HG03469 (cell line): ENCODE data around the gene KIF5A.

Experiments used
- ATAC-seq: cut with Tn5 transposase; IDR thresholded peaks from one replicate; pipeline ENCODE4 v1.9.1; 2021; ENCODE audit warnings: mild to moderate bottlenecking, moderate library complexity, moderate number of reproducible peaks; ENCODE audit not compliant: unreplicated experiment

KIF5A gene

DNA sequence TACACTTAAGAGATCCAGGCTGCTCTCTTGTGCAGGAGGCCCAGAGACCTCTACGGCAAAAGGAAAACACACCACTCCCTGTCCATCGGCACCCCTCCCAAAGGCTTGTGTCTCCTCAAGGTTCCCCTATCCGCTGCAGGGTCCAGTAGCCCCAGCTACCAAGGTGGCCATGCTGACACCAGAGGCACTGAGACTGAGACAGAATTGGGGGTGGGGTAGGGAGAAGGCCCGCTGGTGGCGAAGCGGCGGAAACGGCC, 30.1 kb upstream of the KIF5A start:
- no peak for ATAC-seq

DNA sequence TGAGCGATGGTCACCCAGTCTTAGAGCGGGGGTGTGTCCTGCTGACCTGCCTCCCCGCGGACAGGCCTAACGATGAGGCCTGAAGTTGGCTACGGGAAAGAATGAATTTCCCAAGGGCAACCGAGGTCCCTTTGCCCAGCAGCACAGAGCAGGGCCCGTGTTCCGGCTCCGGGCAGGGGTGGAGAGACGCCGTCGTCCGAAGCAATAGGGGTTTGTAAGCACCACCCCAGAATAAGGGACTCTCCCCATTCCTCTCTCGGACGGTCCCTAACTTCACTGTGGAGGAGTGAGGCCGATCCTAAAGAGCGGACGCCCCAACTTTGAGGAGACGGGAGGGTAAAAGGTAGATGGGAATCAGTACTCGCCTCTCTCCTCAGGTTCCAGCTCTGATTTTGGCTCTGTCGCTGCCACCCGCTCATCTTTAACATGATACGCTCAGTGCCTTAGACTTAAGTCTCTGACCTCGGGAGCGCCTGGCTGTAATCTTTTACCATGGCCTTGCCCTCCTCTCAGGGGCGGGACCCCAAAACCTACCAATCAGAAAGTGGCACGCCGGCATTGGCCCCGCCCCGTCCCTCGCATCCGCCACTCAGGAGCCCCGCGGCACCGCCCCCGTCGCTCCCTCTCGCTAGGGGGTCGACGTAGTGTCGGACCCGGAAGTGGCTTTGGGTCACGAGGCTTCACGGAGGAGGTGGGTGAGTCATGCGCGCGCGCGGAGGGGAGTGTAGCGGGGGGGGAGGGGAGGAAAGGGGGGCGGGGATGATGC, 29.6 kb upstream of the KIF5A start, which contains the start of gene DDIT3:
Gene DDIT3 (minus strand): TSS at position 462 of the 766 bp plus-strand sequence. CDS start 3,108 bp downstream, outside the sequence.
- peak; percentile 38 for ATAC-seq

DNA sequence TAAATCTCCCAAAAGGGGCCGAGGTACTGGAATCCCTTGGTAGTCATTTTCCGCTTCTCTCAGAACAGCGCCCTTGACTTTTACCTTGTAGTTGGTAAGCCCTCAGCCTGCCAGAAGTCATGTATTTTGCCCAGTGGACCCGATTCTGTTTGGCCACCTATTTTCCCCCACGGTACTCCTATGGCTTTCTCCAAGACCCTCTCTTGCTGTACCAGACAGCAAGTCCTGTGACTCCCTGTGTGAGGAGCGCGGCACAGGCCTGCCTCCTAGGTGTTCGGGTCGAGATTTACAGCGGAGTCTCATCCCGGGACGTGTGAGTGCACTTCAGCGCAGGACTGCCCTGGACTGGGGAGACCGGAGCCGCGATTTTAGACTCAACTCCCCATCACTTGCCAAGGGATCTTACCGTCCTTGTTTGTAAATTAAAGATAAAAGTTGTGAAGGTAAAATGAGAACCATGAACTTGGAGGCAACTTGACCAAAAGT, 28.3 kb upstream of the KIF5A start:
- ATAC-seq: no peak

DNA sequence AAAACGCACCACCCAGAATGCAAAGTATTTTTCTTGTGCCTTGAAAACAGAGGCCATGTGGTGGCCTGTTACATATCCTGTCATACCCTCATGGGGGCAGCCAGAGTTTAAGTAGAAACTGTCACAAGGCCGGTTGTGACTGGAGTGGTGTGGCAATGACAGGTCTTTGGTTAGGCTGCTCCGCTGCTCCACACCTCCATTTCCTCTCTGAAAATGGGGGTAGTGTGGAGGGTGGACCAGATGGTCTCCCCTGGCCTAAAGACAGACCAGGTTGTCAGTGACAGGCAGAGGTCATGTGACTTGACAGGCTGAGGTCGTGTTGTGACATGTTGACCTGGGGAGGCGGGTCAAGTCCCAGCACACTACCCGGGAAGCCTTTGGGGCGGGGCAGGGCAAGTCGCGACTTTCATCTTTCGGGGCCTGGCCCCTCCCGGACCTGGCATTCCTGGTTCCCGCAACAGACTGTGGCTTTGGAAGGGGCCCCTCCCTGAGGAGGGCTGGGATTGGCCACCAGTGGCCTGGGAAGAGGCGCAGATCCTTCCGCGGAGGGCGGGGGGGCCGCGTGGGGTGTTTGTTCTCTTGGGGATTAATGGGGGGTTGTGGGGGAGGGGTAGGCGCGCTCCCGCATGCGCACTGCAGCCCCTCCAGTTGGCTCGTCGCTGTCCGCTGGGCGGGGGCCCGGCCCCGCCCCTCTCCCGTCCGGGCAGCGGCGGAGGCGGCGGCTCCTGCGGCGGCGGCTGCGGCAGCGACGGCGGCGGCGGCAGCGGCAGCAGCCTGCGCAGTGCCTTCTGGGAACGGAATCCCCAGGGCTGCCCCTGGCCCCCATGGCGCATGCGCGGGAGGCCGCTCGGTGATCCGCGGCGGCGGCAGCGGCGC, 27.6 kb upstream of the KIF5A start, which contains the start of gene MBD6:
Gene MBD6 (plus strand): TSS at position 814 of the 876 bp plus-strand sequence. CDS start 1,480 bp downstream, outside the sequence.
- ATAC-seq: peak; percentile 28

DNA sequence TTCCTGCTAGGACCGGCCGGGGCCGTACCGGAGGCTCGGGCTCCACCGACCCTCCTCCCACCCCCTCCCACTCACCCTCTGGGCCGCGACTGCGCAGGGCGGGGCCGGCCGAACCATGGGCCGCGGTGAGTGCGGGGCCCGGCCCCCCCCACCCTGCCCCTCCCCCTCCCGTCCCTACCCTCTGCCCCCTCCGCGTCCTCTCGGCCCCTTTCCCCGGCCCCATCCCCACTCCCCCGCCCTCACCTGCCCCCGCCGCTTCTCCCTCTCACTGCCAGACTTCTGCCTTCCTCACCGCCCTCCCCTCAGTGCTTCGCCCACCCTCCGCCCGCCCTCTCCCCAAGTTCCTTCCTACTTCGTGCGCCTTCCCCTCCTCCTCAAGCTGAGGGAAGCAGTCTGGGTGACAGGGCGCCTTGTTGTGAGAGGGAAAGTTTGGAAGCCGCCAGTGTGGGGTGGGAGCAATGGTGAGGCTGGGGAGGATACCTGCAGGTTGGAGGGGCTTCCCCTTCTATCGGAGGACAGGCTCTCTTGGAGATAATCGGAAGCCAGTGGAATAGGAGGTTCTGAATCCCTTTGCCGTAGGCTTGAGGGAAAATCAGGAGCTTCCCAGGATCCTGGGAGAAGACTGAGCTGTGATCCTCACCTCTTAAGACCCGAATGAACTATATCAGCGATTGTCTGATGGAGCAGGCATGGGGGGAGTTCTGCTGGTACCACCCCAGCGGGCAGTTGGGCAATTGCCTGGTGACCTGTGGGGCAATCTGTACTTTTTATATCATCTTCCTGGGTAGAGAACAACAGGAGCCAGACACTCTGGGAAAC, 26.7 kb upstream of the KIF5A start:
- no peak for ATAC-seq

DNA sequence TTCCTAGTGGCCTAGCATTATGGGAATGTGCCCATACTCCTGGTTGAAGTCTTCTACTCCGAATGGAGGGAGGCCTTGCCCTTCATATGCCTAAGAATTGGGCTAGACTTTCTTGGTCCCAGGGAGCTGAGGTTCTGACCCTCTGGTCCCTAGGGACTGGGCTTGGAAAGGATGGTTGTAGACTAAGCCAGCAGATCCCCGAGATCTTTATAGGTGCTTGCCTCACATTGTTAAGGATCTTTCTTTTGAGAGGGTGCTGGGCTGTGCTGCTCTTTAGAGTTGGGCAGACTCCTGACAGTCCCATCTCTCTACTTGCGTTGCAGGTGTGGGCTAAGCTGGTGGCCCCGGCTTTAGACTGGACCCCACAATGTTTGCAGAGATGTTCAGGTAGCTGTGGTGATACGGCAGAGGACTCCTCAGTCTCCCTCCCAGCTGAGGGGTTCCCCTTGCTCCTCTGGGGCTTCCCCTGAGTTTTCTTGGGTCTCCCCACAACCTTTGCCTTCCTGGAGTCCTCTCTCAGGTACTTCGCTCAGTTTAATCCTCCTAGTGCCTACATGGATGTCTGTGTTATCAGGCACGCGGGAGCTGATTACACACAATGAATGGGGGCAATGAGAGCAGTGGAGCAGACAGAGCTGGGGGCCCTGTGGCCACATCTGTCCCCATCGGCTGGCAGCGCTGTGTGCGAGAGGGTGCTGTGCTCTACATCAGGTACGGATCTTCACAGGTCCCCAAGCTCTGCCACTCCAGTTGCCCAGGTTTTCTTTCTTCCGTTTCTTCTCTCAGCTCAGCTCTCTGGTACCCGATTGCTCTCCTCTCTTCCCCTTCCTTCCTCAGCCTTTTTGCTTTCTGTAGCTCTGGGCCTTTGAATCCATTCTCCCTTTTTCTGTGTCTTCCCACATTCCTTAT, 25.9 kb upstream of the KIF5A start:
- no peak for ATAC-seq

DNA sequence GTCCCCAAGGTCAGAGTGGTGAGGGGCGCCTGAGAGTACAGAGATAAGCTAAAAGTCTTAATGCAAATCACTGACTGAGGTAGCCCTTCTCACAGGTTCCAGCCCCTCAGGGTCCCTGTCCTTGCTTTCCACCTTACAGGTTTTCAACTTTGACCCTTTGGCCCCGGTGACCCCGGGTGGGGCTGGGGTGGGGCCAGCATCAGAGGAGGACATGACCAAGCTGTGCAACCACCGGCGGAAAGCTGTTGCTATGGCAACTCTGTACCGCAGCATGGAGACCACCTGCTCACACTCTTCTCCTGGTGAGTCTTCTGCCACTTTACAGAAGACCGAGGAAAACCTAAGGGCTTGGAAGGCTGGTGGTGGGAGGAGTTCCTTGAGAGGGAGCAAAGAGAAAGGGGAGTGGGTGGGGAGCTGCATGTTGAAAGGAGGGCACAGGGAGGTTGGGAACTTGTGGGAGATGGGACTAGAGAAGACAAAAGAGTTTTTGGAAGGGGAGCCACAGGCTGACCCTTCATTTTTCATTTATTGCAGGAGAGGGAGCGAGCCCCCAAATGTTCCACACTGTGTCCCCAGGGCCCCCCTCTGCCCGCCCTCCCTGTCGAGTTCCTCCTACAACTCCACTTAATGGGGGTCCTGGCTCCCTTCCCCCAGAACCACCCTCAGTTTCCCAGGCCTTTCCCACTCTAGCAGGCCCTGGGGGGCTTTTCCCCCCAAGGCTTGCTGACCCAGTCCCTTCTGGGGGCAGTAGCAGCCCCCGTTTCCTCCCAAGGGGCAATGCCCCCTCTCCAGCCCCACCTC, 24.8 kb upstream of the KIF5A start:
- ATAC-seq: no peak

DNA sequence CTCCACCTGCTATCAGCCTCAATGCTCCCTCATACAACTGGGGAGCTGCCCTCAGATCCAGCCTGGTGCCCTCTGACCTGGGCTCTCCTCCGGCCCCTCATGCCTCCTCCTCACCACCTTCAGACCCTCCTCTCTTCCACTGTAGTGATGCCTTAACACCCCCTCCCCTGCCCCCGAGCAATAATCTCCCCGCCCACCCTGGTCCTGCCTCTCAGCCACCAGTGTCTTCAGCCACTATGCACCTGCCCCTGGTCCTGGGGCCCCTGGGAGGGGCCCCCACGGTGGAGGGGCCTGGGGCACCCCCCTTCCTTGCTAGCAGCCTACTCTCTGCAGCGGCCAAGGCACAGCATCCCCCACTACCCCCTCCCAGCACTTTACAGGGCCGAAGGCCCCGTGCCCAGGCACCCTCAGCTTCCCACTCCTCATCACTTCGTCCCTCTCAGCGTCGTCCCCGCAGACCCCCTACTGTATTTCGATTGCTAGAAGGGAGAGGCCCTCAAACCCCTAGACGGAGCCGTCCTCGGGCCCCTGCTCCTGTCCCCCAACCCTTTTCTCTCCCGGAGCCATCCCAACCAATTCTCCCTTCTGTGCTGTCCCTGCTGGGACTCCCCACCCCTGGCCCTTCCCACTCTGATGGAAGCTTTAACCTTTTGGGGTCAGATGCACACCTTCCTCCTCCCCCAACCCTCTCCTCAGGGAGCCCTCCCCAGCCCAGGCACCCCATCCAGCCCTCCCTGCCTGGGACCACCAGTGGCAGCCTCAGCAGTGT, 24.0 kb upstream of the KIF5A start:
- no peak for ATAC-seq

DNA sequence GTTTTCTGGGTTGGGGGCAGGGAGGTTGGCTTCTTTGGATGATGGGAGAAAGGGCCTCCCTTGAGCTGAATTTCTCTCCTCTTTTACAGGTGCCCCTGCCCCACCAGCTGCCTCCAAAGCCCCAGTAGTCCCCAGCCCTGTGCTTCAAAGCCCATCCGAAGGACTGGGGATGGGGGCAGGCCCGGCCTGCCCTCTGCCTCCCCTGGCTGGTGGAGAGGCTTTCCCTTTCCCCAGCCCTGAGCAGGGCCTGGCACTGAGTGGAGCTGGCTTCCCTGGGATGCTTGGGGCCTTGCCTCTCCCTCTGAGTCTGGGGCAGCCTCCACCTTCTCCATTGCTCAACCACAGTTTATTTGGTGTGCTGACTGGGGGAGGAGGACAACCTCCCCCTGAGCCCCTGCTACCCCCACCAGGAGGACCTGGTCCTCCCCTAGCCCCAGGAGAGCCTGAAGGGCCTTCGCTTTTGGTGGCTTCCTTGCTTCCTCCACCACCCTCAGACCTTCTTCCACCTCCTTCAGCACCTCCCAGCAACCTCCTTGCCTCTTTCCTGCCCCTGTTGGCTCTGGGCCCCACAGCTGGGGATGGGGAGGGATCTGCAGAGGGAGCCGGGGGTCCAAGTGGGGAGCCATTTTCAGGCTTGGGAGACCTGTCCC, 23.2 kb upstream of the KIF5A start:
- ATAC-seq: no peak

DNA sequence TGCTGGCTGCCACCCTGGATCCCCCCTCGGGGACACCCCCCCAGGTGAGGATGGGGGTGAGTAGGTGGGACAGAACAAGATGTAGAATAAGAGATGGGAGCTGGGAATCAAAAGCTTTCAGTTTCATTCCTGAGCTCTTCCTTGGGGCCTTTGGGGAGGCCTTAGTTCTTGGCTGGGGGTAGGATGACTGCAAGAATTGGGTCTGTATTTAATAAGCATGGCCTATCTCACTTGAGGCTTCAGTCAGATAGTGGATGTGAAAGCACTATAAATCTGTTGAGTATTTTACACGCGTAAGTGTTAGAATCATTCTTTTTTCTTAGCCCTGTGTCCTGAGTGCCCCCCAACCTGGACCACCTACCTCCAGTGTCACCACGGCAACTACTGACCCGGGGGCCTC, 22.7 kb upstream of the KIF5A start:
- no peak for ATAC-seq

DNA sequence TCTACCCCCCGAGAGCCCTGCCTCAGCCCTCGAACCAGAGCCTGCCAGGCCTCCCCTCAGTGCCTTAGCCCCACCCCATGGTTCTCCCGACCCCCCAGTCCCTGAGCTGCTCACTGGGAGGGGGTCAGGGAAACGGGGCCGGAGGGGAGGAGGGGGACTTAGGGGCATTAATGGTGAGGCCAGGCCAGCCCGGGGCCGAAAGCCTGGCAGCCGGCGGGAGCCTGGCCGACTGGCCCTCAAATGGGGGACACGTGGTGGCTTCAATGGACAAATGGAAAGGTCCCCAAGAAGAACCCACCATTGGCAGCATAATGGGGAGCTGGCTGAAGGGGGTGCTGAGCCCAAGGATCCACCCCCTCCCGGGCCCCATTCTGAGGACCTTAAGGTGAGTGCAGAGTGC, 21.7 kb upstream of the KIF5A start:
- no peak for ATAC-seq

DNA sequence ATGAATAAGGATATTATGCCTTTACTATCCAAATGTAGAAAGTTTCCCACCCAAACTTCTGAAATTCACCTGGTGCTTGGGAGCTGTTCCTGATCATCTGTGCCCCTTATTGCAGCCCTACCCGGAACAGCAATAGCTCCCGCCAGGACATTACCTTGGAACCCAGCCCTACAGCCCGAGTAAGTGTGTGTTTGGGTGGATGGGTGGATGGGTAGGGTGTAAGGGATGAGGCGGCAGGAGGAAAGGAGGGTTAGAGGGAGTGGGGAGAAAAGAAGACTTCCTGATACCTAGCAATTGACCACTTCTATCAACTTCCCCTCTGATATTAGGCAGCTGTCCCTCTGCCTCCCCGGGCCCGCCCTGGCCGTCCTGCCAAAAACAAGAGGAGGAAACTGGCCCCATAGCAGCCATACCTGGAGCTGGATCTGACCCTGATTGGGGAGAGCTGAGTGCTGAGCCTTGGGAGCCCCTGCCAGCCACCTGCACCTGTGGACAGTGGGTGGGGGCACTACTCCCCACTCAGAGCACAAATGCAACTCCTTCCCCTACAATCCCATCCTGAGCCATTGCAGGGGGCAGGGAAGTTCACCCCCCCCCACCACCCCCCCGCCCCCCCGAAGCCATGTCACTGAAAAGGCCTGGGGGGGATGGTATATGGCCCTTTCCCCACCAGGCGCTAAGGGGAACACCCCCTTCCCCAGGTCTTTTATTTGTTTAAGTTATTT, 20.9 kb upstream of the KIF5A start:
- ATAC-seq: no peak

DNA sequence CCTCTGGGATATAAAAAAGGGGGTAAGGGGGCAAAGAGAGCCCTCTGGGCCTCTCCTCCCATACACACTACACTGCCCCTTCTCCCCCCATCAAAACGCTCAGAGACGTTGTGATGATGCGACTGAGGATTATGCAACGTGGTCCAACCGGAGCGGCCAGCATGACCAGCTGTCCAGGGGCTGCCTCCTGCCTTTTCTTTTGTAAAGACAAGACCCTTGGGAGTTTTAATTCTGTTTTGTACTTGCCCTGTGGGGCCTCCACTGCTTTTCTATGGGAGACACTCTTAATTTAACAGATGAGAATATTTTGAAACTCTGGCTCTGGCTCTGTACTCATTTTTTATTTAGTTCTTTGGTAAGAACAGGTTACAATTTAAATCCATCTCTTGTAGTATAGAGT, 20.0 kb upstream of the KIF5A start:
- ATAC-seq: no peak

DNA sequence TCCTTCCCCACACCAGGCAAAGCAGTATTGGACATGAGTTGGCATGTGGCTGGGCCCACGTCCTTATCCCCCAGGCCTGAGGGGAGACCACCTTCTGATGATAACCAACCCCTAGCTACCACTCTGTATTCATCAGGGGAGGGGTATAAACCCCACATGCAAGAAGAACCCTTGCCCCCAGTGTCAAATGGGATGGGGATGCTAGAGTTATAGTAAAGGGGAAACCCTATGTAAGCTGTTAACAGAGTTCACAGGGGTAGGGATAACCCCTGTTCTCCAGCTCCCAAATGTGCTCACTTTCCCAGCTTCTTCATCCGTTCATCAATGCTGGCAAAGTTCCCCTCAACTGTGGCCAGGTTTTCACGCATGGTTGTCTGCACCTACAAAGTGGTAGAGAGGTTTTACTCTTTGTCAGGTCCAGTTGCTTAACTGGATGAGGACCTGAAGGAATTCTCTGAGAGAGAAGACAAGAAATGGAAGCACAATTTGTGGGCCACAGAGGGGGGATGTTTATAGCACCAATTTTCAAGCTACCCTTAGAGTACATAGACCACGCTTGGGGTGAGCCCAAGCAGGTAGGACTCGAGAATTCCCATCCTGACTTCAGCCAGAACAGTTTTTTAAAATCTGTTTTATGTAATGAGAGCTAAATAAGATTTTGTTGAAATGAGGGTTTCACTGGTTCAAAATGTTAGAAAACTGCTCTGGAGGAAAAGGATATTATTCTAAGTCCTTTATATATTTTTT, 19.3 kb upstream of the KIF5A start:
- ATAC-seq: no peak

DNA sequence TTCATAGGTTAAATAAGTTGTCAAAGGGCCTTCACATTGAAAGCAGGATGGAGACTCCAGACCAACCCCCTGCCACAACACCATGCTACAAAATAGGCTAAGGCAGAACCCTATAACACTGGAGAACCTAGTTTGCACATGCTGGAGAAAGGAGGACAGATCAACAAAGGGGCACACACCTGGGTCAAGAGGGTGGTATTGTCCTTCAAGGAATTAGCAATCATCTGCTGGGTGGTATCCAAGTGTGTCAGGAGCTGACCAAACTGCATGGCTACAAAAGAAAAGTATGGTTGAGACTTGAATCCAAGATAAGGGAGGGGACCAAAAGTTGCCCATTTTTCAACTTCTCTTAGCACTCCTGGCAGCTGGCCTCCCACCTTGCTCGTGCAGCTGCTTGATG, 18.0 kb upstream of the KIF5A start:
- ATAC-seq: no peak

DNA sequence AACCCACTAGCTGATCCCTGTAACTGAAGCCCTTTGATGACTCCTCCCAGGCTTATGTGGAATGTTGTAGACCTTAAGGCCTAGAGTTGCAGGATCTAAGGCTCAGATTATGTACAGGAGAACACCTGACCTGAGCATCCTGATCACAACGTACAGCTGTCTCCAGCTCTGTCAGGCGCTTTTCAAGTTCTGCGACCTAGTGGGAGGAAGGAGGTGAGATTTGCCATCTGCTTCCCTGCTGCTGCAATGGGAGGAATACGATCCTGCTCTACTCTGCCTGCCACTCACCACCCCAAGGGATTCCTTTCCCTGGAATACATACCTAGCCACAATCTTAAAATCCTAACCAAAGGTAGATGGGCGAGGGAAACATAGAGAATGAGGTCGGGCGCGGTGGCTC, 16.7 kb upstream of the KIF5A start:
- ATAC-seq: no peak

DNA sequence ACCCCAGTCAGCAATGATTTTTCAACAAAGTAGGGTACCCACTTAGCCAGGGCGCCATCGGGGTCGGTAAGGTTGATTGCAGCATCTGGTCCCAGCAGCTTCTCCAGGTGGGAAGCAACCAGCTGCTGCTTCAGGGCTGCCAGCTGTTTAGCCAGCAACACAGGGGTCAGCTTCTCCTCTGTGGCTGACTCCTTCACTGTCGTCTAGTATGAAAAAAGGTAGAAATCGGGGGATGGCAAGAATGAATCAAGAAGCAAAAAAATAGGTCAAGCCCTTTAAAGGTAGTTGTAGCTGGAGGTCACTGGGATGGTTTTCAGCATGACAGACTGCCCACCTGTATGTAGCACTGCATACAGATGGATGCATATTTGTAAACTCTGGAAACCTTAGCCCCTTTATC, 15.6 kb upstream of the KIF5A start:
- no peak for ATAC-seq
